Choroid plexus epithelial cell (primary cell): ENCODE results near the gene ZC2HC1C.

Source experiments
- DNase-seq: peaks from one replicate; pipeline ENCODE4 v3.0.0-alpha.2; 2010; ENCODE audit warnings: low read depth
- H3K4me3 ChIP-seq: 2 replicates; pipeline ENCODE4 v1.5.1; 2011; ENCODE audit warnings: low read depth, mild to moderate bottlenecking, control low read depth, low read length, moderate library complexity
- CTCF ChIP-seq: conservative IDR thresholded peaks from 2 replicates; pipeline ENCODE4 v1.5.1; 2011; ENCODE audit warnings: low read depth, mild to moderate bottlenecking, control low read depth, inconsistent platforms, low read length, moderate library complexity

The ZC2HC1C gene

GRCh38 chr14:75053396-75054291 lies 15.8 kb upstream of the ZC2HC1C start:
- H3K4me3 ChIP-seq: no peak overlapping the region
- TF ChIP-seq CTCF: no peak
- no peak for DNase-seq

GRCh38 chr14:75054421-75054820 lies 15.0 kb upstream of the ZC2HC1C start:
- TF ChIP-seq CTCF: no peak
- DNase-seq: no peak
- H3K4me3 ChIP-seq: no peak overlapping the region

DNA sequence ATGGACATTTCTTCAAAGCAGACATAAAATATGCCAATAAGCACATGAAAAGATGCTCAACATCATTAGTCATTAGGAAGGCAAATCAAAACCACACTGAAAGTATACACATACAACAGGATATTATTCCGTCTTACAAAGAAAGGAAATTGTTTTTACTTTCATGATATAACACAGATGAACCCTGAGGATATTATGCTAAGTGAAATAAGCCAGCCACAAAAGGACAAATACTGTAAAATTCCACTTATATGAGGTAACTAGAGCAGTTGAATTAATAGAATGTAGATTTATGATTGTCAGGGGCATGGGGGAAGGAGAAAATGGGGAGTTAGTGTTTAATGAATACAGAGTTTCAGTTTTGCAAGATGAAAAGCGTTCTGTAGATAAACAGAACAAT lies 9.8 kb upstream of the ZC2HC1C start:
- no peak for DNase-seq
- no peak for TF ChIP-seq CTCF
- H3K4me3 ChIP-seq: no peak overlapping the region

DNA sequence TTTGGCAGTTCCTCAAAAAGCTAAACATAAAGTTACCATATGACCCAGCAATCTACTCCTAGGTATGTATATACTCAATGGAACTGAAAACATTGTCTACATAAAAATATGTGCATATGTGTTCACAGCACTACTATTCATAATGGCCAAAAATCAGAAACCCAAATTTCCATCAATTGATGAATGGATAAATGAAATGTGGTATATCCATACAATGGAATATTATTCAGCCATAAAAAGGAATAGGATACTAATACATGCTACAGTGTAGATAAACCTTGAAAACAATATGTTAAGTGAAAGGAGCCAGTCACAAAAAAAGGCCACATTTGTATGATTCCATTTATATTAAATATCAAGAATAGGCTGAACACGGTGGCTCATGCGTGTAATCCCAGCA lies 9.0 kb upstream of the ZC2HC1C start:
- no peak overlapping the region for H3K4me3 ChIP-seq
- no peak for TF ChIP-seq CTCF
- DNase-seq: no peak

DNA sequence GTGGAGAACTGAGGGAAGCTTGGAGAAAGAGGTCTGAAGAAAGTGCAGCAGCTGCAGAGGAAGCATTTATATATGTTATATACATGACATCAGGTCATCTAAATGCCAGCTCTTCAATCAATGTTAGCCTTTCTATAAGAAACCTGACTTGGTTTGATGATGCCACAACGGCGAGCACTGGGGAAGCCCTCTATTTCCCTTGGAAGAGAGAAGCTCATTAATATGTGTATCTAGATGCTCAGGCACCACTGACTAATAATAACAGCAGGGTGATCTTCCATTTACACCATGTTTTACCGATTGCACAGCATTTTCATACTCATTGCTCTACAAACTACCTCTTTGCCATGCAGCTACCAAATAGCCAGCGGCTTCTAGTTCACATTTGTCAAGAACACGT lies 6.4 kb upstream of the ZC2HC1C start:
- no peak for DNase-seq
- H3K4me3 ChIP-seq: peak overlapping the region; percentile 95
- TF ChIP-seq CTCF: no peak

DNA sequence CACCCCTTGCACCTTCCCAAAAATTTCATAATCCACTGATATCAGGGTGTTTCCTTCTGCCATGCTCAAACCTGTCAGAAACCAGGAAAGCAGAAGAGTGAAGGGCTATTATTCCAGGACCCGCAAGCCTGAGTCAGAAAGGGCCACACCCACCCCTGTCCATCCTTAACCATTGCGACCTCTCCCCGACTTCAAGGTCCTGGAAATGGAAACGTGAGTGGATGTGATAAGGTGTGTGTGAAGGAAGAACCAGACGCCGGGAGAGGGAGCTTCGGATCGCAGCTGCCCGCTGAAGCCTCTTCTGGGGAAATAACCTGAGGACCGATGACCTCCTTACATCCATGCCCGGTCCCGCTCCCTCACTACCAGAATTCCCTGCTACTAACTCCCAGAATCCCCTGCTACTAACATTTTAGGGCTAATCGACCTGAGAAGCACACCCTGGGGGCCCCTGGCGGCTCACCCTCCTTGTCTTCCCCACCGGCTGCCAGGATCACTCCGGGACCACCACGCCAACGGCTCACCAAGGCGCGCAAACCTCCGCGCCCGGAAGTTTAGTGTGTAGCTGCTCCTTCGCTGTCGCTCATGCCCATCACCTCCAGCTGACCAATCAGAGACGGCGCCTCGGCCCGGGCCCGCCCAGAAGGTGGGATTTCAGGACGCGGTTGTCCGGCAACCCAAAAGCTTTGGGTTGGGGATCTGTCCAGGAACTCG lies 5.8 kb upstream of the ZC2HC1C start, which contains the start of gene ACYP1:
ACYP1 (minus strand) TSS at position 534 of the 714 bp plus-strand sequence; CDS start at position 63, 471 bp downstream.
- no peak for TF ChIP-seq CTCF
- peak; percentile 89 for DNase-seq
- peak within 1 kb of the TSS; percentile 95 for H3K4me3 ChIP-seq
